Measurements from ENCODE around the gene ULK4. TPM values are rescaled to one million over a fixed set of nuclear protein-coding genes. Genes with fewer than 3 reads are reported as not detected.

Gene ULK4
- total and polyA plus RNA-seq, 7 donors = 2.1 to 18.6 (median 8.9) TPM

DNA sequence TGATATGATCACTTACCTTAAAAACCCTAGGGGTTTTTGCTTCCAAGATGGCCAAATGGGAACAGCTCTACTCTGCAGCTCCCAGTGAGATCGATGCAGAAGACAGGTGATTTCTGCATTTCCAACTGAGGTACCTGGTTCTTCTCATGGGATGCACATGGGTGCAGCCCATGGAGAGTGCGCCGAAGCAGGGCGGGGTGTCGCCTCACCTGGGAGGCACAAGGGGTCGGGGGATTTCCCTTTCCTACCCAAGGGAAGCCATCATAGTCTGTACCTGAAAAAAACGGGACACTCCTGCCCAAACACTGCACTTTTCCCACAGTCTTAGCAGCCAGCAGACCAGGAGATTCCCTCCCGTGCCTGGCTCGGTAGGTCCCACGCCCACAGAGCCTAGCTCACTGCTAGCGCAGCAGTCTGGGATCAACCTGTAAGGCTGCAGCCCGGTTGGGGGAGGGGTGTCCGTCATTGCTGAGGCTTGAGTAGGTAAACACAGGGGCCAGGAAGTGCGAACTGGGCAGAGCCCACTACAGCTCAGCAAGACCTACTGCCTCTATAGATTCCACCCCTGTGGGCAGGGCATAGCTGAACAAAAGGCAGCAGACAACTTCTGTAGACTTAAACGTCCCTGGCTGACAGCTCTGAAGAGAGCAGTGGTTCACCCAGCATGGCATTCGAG lies 684.0 kb downstream of the ULK4 start:
- Histone ChIP-seq H3K4me3 (no peak overlapping the region), H3K4me1 (no peaks in the 10 kb centered on the region), H3K27ac (no peak overlapping the region), H3K36me3 (no peaks in the 10 kb centered on the region), H3K9me3 (peaks cover 0 to 5% (median under 1%) of the 10 kb centered on the region in 4 donors), H3K27me3 (no peaks in the 10 kb centered on the region)
- WGBS, 2 donors = 74 to 82% methylated on average over 16 of the region's 16 CpGs
- TF ChIP-seq, protein P1, sequence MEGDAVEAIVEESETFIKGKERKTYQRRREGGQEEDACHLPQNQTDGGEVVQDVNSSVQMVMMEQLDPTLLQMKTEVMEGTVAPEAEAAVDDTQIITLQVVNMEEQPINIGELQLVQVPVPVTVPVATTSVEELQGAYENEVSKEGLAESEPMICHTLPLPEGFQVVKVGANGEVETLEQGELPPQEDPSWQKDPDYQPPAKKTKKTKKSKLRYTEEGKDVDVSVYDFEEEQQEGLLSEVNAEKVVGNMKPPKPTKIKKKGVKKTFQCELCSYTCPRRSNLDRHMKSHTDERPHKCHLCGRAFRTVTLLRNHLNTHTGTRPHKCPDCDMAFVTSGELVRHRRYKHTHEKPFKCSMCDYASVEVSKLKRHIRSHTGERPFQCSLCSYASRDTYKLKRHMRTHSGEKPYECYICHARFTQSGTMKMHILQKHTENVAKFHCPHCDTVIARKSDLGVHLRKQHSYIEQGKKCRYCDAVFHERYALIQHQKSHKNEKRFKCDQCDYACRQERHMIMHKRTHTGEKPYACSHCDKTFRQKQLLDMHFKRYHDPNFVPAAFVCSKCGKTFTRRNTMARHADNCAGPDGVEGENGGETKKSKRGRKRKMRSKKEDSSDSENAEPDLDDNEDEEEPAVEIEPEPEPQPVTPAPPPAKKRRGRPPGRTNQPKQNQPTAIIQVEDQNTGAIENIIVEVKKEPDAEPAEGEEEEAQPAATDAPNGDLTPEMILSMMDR (IDR thresholded peaks at IDR 0.05) = no peak
- no peak for TF ChIP-seq POLR2AphosphoS5 (IDR thresholded peaks at IDR 0.05)
- no peak for TF ChIP-seq POLR2A (IDR thresholded peaks at IDR 0.05)
- no peak for TF ChIP-seq EP300 (IDR thresholded peaks at IDR 0.05)
- DNase-seq = no peak
- intact Hi-C loops (cut with DNase I) = no loop called here

DNA sequence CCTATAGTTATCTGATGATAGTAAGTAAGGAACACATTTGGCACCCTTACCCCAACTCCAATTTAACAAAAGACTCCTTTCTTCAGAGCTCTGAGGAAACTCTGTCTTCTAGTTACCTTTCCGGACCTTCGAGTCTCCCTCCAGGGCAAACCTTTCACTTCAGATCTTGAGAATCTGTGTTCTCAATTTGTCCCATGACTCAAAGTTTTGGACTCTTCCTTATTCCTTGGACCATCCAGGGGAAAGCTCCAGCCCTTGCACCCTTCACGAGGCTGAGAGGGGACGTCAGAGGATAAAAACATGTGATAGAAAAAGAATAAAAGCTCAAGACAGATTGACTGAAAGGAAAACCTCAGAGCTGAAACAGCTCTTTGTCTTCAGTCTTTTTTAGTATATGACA lies 685.7 kb downstream of the ULK4 start:
- Histone ChIP-seq H3K9me3 (peaks cover 0 to 5% (median 0%) of the 10 kb centered on the region in 4 donors), H3K4me1 (no peaks in the 10 kb centered on the region), H3K36me3 (no peaks in the 10 kb centered on the region), H3K4me3 (no peak overlapping the region), H3K27ac (no peak overlapping the region), H3K27me3 (no peaks in the 10 kb centered on the region)
- intact Hi-C loops (cut with DNase I) = no loop called here
- DNase-seq = no peak
- TF ChIP-seq EP300 (IDR thresholded peaks at IDR 0.05) = no peak
- TF ChIP-seq POLR2A (IDR thresholded peaks at IDR 0.05) = no peak
- TF ChIP-seq, protein P1 (IDR thresholded peaks at IDR 0.05) = no peak
- TF ChIP-seq POLR2AphosphoS5 (IDR thresholded peaks at IDR 0.05) = no peak
- 94% methylated on average over 4 of the region's 4 CpGs for WGBS, 2 donors

DNA sequence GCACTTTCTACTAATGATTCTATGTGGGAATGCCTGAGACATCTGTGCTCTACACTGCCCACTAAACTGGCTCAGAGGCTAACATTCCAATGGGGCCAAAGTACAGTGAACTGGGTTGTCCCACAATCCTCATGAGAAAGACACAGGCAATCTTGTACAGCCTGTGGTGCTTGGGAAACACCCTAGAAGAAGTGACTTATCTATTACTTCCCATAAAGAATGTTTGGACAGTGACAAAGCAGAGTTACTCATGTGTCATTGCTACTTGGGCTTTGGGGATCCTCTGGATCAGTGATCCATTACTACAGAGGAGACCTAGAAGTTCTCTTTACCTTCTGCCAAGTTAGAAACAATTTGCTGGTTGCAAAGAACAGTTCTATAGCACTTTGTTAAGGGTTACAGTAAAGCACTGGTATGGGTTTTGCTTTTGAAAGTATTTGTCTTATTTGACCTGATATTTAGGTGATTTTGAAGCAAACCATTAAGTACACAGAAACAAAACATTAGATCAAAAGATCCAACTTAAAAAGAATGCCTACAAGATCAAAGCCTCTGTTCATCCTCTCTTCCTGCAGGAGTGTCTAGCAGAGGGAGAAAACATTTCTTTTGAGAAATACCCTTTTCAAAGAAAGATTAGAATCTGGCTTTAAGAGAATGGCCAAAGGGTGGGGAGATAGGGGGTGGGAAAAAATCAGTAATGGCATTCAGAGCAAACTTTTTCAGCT lies 686.8 kb downstream of the ULK4 start:
- intact Hi-C loops (cut with DNase I) = no loop called here
- H3K27me3 ChIP-seq = no peaks in the 10 kb centered on the region
- no peak overlapping the region for H3K27ac ChIP-seq
- TF ChIP-seq POLR2AphosphoS5 (IDR thresholded peaks at IDR 0.05) (no peak), EP300 (IDR thresholded peaks at IDR 0.05) (no peak), POLR2A (IDR thresholded peaks at IDR 0.05) (no peak)
- TF ChIP-seq, protein P1 (IDR thresholded peaks at IDR 0.05) = no peak
- no peak overlapping the region for H3K4me3 ChIP-seq
- no peaks in the 10 kb centered on the region for H3K4me1 ChIP-seq
- no peaks in the 10 kb centered on the region for H3K36me3 ChIP-seq
- H3K9me3 ChIP-seq = peaks cover 0 to 5% (median 0%) of the 10 kb centered on the region in 4 donors
- no peak for DNase-seq

DNA sequence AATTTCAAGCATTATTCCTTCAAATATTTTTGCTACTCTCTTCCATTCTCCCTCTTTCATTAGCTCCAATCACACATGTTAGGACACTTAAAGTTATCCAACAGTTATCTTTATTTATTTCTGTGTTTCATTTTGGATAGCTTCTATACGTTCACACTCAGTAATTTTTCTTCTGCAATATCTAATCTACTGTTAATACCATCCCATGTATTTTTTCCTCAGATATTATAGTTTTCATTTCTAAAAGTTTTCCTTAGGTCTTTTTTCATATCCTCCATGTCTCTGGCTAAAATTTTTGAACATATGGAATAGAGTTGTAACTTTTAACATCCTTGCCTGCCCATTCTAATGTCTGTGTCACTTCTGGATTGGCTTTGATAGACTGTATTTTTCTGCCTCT lies 689.2 kb downstream of the ULK4 start:
- no peak overlapping the region for H3K27ac ChIP-seq
- 97 to 99% methylated on average over 1 of the region's 1 CpG for WGBS, 2 donors
- DNase-seq = no peak
- no peaks in the 10 kb centered on the region for H3K36me3 ChIP-seq
- no peaks in the 10 kb centered on the region for H3K4me1 ChIP-seq
- no peak overlapping the region for H3K4me3 ChIP-seq
- intact Hi-C loops (cut with DNase I) = no loop called here
- TF ChIP-seq EP300 (IDR thresholded peaks at IDR 0.05) = no peak
- TF ChIP-seq, protein P1 (IDR thresholded peaks at IDR 0.05) = no peak
- TF ChIP-seq POLR2A (IDR thresholded peaks at IDR 0.05) = no peak
- TF ChIP-seq POLR2AphosphoS5 (IDR thresholded peaks at IDR 0.05) = no peak
- no peaks in the 10 kb centered on the region for H3K27me3 ChIP-seq
- peaks cover 0 to 5% (median 0%) of the 10 kb centered on the region in 4 donors for H3K9me3 ChIP-seq
